ENCODE data around the gene CFTR.

DNA sequence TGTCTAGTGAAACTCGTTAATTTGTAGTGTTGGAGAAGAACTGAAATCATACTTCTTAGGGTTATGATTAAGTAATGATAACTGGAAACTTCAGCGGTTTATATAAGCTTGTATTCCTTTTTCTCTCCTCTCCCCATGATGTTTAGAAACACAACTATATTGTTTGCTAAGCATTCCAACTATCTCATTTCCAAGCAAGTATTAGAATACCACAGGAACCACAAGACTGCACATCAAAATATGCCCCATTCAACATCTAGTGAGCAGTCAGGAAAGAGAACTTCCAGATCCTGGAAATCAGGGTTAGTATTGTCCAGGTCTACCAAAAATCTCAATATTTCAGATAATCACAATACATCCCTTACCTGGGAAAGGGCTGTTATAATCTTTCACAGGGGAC is 187.6 kb downstream of the CFTR start:
- TF ChIP-seq, protein P1, sequence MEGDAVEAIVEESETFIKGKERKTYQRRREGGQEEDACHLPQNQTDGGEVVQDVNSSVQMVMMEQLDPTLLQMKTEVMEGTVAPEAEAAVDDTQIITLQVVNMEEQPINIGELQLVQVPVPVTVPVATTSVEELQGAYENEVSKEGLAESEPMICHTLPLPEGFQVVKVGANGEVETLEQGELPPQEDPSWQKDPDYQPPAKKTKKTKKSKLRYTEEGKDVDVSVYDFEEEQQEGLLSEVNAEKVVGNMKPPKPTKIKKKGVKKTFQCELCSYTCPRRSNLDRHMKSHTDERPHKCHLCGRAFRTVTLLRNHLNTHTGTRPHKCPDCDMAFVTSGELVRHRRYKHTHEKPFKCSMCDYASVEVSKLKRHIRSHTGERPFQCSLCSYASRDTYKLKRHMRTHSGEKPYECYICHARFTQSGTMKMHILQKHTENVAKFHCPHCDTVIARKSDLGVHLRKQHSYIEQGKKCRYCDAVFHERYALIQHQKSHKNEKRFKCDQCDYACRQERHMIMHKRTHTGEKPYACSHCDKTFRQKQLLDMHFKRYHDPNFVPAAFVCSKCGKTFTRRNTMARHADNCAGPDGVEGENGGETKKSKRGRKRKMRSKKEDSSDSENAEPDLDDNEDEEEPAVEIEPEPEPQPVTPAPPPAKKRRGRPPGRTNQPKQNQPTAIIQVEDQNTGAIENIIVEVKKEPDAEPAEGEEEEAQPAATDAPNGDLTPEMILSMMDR (IDR thresholded peaks at IDR 0.05), result no peak
- TF ChIP-seq TCF7L2 (IDR thresholded peaks at IDR 0.05; ENCODE audit: low read depth, low read length) (no peak), SIN3A (IDR thresholded peaks at IDR 0.05; ENCODE audit: borderline replicate concordance, insufficient read depth, low read depth, low read length) (no peak), POLR2AphosphoS5 (IDR thresholded peaks at IDR 0.05; ENCODE audit: low read depth, low read length) (no peak)
